PC-9 (cell line): Measurements from ENCODE around the gene ABCC6. TPM values are rescaled to one million over a fixed set of nuclear protein-coding genes. Genes with fewer than 3 reads are reported as not detected.

Source experiments
- BruUV-seq: library from RNA; stranded (reverse); fragments of 400-500 nt; replicated peaks from 2 replicates; lab custom pipeline; 2021; lab: Mats Ljungman, UMichigan
- CTCF ChIA-PET: fragments of 300-600 bp; sonication (Branson Sonifier 250); formaldehyde crosslinking; loops from one replicate; lab custom pipeline; 2022; ENCODE audit warnings: antibody characterized with exemption; lab: Charles Lee
- POLR2A ChIA-PET: fragments of 300-600 bp; sonication (Branson Sonifier 250); formaldehyde crosslinking; loops from one replicate; lab custom pipeline; 2022; ENCODE audit warnings: antibody characterized with exemption; ENCODE audit not compliant: unreplicated experiment; lab: Charles Lee
- DNase-seq, 2 experiments: peaks; one replicate each; pipeline versions ENCODE4 v3.0.0 to v3.0.0-alpha.2; 2015 to 2022; ENCODE audit warnings: mixed read lengths in 1 of 2
- H2AFZ ChIP-seq: fragments of 200-600 bp; sonication (generic); 2 replicates; pipeline ENCODE4 v1.8.1; 2017; ENCODE audit warnings: antibody characterized with exemption
- H3F3A ChIP-seq: fragments of 200-600 bp; sonication (generic); 2 replicates; pipeline ENCODE4 v1.8.1; 2017; ENCODE audit warnings: antibody characterized with exemption, mild to moderate bottlenecking, low read depth; ENCODE audit not compliant: insufficient read depth
- H3K27ac ChIP-seq: fragments of 200-600 bp; sonication (generic); 2 replicates; pipeline ENCODE4 v1.6.1; 2016; ENCODE audit warnings: mixed run types
- H3K27me3 ChIP-seq: fragments of 200-600 bp; sonication (generic); 2 replicates; pipeline ENCODE4 v1.6.1; 2016; ENCODE audit warnings: low read depth, mixed run types; ENCODE audit not compliant: insufficient read depth
- H3K36me3 ChIP-seq: fragments of 200-600 bp; sonication (generic); 2 replicates; pipeline ENCODE4 v1.6.1; 2016; ENCODE audit warnings: low read depth, mixed run types
- H3K4me1 ChIP-seq: fragments of 200-600 bp; sonication (generic); replicated peaks from 2 replicates; pipeline ENCODE4 v1.6.1; 2016; ENCODE audit warnings: mixed run types; ENCODE audit not compliant: insufficient read depth
- H3K4me2 ChIP-seq: fragments of 200-600 bp; sonication (generic); 2 replicates; pipeline ENCODE4 v1.6.1; 2017; ENCODE audit warnings: mixed run types
- H3K4me3 ChIP-seq: fragments of 200-600 bp; sonication (generic); 2 replicates; pipeline ENCODE4 v1.6.1; 2016; ENCODE audit warnings: mixed run types
- H3K79me2 ChIP-seq: fragments of 200-600 bp; sonication (generic); 2 replicates; pipeline ENCODE4 v1.6.1; 2017; ENCODE audit warnings: low read depth, mixed run types
- H3K9me2 ChIP-seq: fragments of 200-600 bp; sonication (generic); 2 replicates; pipeline ENCODE4 v1.8.1; 2017; ENCODE audit warnings: mild to moderate bottlenecking; ENCODE audit not compliant: insufficient read depth
- H3K9me3 ChIP-seq: fragments of 200-600 bp; sonication (generic); 2 replicates; pipeline ENCODE4 v1.8.1; 2016; ENCODE audit warnings: low read depth; ENCODE audit not compliant: insufficient read depth
- H4K20me1 ChIP-seq: fragments of 200-600 bp; sonication (generic); 2 replicates; pipeline ENCODE4 v1.8.1; 2017; ENCODE audit not compliant: insufficient read depth
- EZH2 ChIP-seq: fragments of 200-600 bp; sonication (generic); IDR thresholded peaks from 2 replicates; pipeline ENCODE4 v1.8.0; 2017; ENCODE audit warnings: antibody characterized with exemption, low read depth
- intact Hi-C: fragments of 100-400 bp; cut with micrococcal nuclease; formaldehyde crosslinking; loops from one replicate; pipeline ENCODE4 v1.10.0; 2022; ENCODE audit not compliant: unreplicated experiment
- total RNA-seq: library from RNA; stranded (reverse); gene quantifications from 2 replicates; pipeline ENCODE4 v1.2.3, GENCODE V29; 2021
- TF ChIP-seq, protein P1 (sequence below): fragments of 200-600 bp; sonication (generic); conservative IDR thresholded peaks from 2 replicates; pipeline ENCODE4 v1.6.1; 2017; ENCODE audit warnings: mixed run types, antibody characterized with exemption, mild to moderate bottlenecking, moderate library complexity

ABCC6 gene
- total RNA-seq, 1 experiment from 2014 or later: 2.8 TPM

DNA sequence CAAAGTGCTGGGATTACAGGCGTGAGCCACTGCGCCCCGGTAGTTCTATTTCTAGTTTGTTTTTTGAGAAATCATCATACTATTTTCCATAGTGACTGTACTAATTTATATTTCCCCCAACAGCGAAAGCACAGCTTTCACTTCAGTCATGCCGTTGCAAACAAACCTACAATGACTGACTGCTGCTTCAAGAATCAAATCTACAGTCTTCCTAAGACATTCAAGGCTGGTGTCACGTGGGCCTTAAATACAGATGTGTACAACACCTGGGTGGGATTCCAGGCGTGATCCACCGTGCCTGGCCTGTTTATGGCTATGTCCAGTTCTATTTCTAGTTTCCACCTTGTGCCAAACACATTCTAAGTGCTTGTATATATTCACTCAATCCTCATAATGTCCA, 72.0 kb downstream of the ABCC6 start:
- H3K9me2 ChIP-seq: no peaks in the 10 kb centered on the region
- no peaks in the 10 kb centered on the region for H3K9me3 ChIP-seq
- no peak overlapping the region for H3K4me2 ChIP-seq
- BruUV-seq: no TSS peak
- intact Hi-C loops: no loop called here
- H3K27me3 ChIP-seq: no peaks in the 10 kb centered on the region
- no peaks in the 10 kb centered on the region for H3K4me1 ChIP-seq
- CTCF ChIA-PET: no interaction called here
- peaks cover 7% of the 10 kb centered on the region for H4K20me1 ChIP-seq
- DNase-seq: no peak
- TF ChIP-seq EZH2: no peak
- TF ChIP-seq, protein P1, sequence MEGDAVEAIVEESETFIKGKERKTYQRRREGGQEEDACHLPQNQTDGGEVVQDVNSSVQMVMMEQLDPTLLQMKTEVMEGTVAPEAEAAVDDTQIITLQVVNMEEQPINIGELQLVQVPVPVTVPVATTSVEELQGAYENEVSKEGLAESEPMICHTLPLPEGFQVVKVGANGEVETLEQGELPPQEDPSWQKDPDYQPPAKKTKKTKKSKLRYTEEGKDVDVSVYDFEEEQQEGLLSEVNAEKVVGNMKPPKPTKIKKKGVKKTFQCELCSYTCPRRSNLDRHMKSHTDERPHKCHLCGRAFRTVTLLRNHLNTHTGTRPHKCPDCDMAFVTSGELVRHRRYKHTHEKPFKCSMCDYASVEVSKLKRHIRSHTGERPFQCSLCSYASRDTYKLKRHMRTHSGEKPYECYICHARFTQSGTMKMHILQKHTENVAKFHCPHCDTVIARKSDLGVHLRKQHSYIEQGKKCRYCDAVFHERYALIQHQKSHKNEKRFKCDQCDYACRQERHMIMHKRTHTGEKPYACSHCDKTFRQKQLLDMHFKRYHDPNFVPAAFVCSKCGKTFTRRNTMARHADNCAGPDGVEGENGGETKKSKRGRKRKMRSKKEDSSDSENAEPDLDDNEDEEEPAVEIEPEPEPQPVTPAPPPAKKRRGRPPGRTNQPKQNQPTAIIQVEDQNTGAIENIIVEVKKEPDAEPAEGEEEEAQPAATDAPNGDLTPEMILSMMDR: no peak
- H3F3A ChIP-seq: peaks cover 34% of the 10 kb centered on the region; the same call in 1 of the 2 replicates
- no peaks in the 10 kb centered on the region for H3K79me2 ChIP-seq
- POLR2A ChIA-PET: no interaction called here
- no peak overlapping the region for H3K27ac ChIP-seq
- H3K4me3 ChIP-seq: no peak overlapping the region
- H2AFZ ChIP-seq: no peak overlapping the region
- H3K36me3 ChIP-seq: no peaks in the 10 kb centered on the region

DNA sequence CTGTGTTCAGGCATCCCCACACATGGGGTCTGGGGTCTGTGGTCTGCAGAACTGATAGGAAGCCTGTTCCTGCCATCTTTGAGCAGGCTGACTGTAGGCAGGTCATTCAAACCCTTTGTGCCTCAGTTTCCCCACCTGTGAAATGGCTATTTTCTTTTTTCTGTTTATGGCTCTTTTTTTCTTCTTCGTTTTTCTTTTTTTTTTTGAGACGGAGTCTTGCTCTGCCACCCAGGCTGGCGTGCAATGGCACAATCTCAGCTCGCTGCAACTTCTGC, 72.5 kb downstream of the ABCC6 start:
- H3K9me3 ChIP-seq: no peaks in the 10 kb centered on the region
- no peak for DNase-seq
- no peak overlapping the region for H3K27ac ChIP-seq
- no peak for TF ChIP-seq EZH2
- TF ChIP-seq, protein P1: no peak
- no peaks in the 10 kb centered on the region for H3K36me3 ChIP-seq
- H3F3A ChIP-seq: peaks cover 34% of the 10 kb centered on the region; the same call in 1 of the 2 replicates
- H2AFZ ChIP-seq: no peak overlapping the region
- peaks cover 9% of the 10 kb centered on the region for H4K20me1 ChIP-seq
- ChIA-PET CTCF (no interaction called here), POLR2A (no interaction called here)
- H3K79me2 ChIP-seq: no peaks in the 10 kb centered on the region
- no peaks in the 10 kb centered on the region for H3K9me2 ChIP-seq
- H3K4me3 ChIP-seq: no peak overlapping the region
- intact Hi-C loops: no loop called here
- BruUV-seq: no TSS peak
- H3K4me1 ChIP-seq: no peaks in the 10 kb centered on the region
- H3K27me3 ChIP-seq: no peaks in the 10 kb centered on the region
- H3K4me2 ChIP-seq: no peak overlapping the region

DNA sequence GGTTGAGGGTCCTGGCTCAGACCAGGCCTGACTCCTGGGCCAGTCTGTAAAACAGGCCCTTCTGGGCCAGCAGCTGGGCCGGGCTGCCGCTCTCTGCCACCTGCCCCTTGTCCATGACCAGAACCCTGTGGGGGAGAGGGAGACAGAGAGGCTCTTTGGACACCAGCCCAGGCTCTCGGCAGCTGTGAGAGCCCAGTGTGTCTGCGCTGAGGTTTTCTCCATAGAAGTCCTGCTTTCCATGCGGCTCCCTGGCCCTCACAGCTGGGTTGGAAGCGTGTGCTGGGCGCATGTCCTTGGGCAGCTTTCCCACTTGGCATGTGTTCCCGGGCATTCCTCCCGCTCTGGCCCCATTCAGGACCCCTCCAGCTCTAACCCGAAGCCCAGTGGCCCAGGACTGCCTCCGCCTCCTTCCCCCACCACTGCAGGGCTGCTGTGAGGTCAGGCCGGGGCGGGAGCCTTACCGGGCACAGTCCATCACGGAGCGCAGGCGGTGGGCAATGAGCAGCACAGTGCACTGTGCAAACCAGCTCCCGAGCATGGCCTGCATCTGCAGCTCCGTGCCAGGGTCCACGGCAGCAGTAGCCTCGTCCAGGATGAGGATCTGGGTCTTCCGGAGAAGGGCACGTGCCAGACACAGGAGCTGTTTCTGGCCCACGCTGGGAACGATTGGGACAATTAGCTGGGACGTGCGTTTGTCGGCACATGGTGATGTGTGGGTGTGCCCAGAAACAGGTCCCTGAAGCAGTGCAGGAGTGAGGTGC, 73.0 kb downstream of the ABCC6 start:
- Histone ChIP-seq H2AFZ (no peak overlapping the region), H3K79me2 (no peaks in the 10 kb centered on the region), H3K27ac (no peak overlapping the region), H3K9me3 (no peaks in the 10 kb centered on the region), H3F3A (peaks cover 34% of the 10 kb centered on the region; the same call in 1 of the 2 replicates), H3K4me2 (no peak overlapping the region), H4K20me1 (peaks cover 14% of the 10 kb centered on the region), H3K27me3 (no peaks in the 10 kb centered on the region), H3K4me3 (no peak overlapping the region), H3K9me2 (no peaks in the 10 kb centered on the region), H3K36me3 (no peaks in the 10 kb centered on the region), H3K4me1 (no peaks in the 10 kb centered on the region)
- no peak for DNase-seq
- intact Hi-C loops: no loop called here
- CTCF ChIA-PET: no interaction called here
- TF ChIP-seq, protein P1: no peak
- TF ChIP-seq EZH2: no peak
- POLR2A ChIA-PET: no interaction called here
- BruUV-seq: no TSS peak
